Measurements from ENCODE around the gene MAPK4. TPM values are rescaled to one million over a fixed set of nuclear protein-coding genes. Genes with fewer than 3 reads are reported as not detected.
"Not testable (repeated sequence)": the region's sequence is repeated elsewhere in the genome, so short reads cannot be mapped to it uniquely, and the experiment has no call there.

MAPK4 gene
- total RNA-seq, 1 experiment from 2014 or later = 4.2 TPM

- no peak for TF ChIP-seq PRDM15 (CRISPR knock-in tag; IDR thresholded peaks at IDR 0.05)
These were observed 11.7 kb downstream of the MAPK4 start (continued) for GRCh38 chr18:50571606-50572005.

GRCh38 chr18:50573196-50573595 lies 13.3 kb downstream of the MAPK4 start:
- H3K27ac Mint-ChIP-seq; H3K4me3 Mint-ChIP-seq; POLR2A ChIA-PET; H3K36me3 Mint-ChIP-seq; DNase-seq (ENCODE audit: low spot score); H3K27me3 Mint-ChIP-seq (ENCODE audit: low read depth); ATAC-seq: not testable (repeated sequence)
- Mint-ChIP-seq H3K9me3 (peaks cover 17% of the 10 kb centered on the region), H3K4me1 (peaks cover 29% of the 10 kb centered on the region)
- CTCF ChIA-PET = interaction anchor here (0.6 to 1.7 kb wide), 5 partner anchors 14 to 139 kb away, joined by 3 to 7 read pairs (median 3); partner anchors contain the start of gene MAPK4

- Mint-ChIP-seq H3K4me1 (peaks cover 29% of the 10 kb centered on the region), H3K4me3 (no peak overlapping the region), H3K27ac (no peak overlapping the region), H3K27me3 (ENCODE audit: low read depth) (no peaks in the 10 kb centered on the region; the same call in 1 of the 2 replicates), H3K9me3 (peaks cover 15% of the 10 kb centered on the region), H3K36me3 (peaks cover 5% of the 10 kb centered on the region)
- ChIA-PET POLR2A (no interaction called here), CTCF (interaction anchor here (0.5 to 1.8 kb wide), 13 partner anchors 9 to 124 kb away, joined by 3 to 11 read pairs (median 3); partner anchors contain the start of gene MAPK4)
- DNase-seq (ENCODE audit: low spot score) = no peak
- TF ChIP-seq ERG (CRISPR knock-in tag; IDR thresholded peaks at IDR 0.05) (no peak), USF1 (CRISPR knock-in tag; IDR thresholded peaks at IDR 0.05) (no peak)
- ATAC-seq = no peak; the same call in 1 of the 2 replicates
These were observed 13.8 kb downstream of the MAPK4 start for GRCh38 chr18:50573679-50574078.

GRCh38 chr18:50578030-50578429 lies 18.1 kb downstream of the MAPK4 start:
- DNase-seq (ENCODE audit: low spot score) (no peak), ATAC-seq (no peak)
- CTCF ChIA-PET = interaction anchor here (0.5 to 0.9 kb wide), 3 partner anchors 9 to 214 kb away, joined by 3 read pairs; no protein-coding TSS in a partner anchor
- Mint-ChIP-seq H3K27me3 (ENCODE audit: low read depth) (peaks cover 24% of the 10 kb centered on the region), H3K27ac (no peak overlapping the region), H3K36me3 (no peaks in the 10 kb centered on the region), H3K9me3 (peaks cover 4% of the 10 kb centered on the region), H3K4me3 (no peak overlapping the region), H3K4me1 (peaks cover 35% of the 10 kb centered on the region)
- POLR2A ChIA-PET = no interaction called here
- no peak for TF ChIP-seq ZNF425 (CRISPR knock-in tag; conservative IDR thresholded peaks at IDR 0.05)
- TF ChIP-seq ZNF423 (CRISPR knock-in tag; IDR thresholded peaks at IDR 0.05) = no peak
- TF ChIP-seq CBFB (CRISPR knock-in tag; IDR thresholded peaks at IDR 0.05; ENCODE audit: low read depth) = no peak
- no peak for TF ChIP-seq SMAD4 (CRISPR knock-in tag; IDR thresholded peaks at IDR 0.05)
- no peak for TF ChIP-seq ZNF532 (CRISPR knock-in tag; IDR thresholded peaks at IDR 0.05; ENCODE audit: borderline replicate concordance)
- TF ChIP-seq CTCF (IDR thresholded peaks at IDR 0.05) = no peak
- TF ChIP-seq HMGA2 (CRISPR knock-in tag; IDR thresholded peaks at IDR 0.05) = no peak
- TF ChIP-seq KAT7 (CRISPR knock-in tag; IDR thresholded peaks at IDR 0.05; ENCODE audit: borderline replicate concordance) = no peak
- TF ChIP-seq TEAD1 (CRISPR knock-in tag; IDR thresholded peaks at IDR 0.05) = no peak
- no peak for TF ChIP-seq PRRX2 (CRISPR knock-in tag; IDR thresholded peaks at IDR 0.05)
- no peak for TF ChIP-seq MAX (CRISPR knock-in tag; IDR thresholded peaks at IDR 0.05)
- no peak for TF ChIP-seq IRF2 (CRISPR knock-in tag; IDR thresholded peaks at IDR 0.05; ENCODE audit: borderline replicate concordance, low read depth)
